Stimulated activated CD4-positive, alpha-beta T cell treated with anti-CD3 and anti-CD28 coated beads, Interleukin-15, amount 100 ng/mL, for 1 hour (primary cell): ENCODE results near the gene ZNF501.

Experiments
- DNase-seq, 2 donors: peaks; one replicate each; pipeline ENCODE4 v3.0.0-alpha.2; 2020; ENCODE audit warnings: low read depth in 1 of 2, low spot score in 1 of 2

ZNF501 gene

GRCh38 chr3:44729384-44729910, at the start of gene ZNF501:
Gene ZNF501 (plus strand): TSS chr3:44729635. CDS start chr3:44734422, 4,787 bp downstream.
- DNase-seq = peak; percentile 58 to 83

DNA sequence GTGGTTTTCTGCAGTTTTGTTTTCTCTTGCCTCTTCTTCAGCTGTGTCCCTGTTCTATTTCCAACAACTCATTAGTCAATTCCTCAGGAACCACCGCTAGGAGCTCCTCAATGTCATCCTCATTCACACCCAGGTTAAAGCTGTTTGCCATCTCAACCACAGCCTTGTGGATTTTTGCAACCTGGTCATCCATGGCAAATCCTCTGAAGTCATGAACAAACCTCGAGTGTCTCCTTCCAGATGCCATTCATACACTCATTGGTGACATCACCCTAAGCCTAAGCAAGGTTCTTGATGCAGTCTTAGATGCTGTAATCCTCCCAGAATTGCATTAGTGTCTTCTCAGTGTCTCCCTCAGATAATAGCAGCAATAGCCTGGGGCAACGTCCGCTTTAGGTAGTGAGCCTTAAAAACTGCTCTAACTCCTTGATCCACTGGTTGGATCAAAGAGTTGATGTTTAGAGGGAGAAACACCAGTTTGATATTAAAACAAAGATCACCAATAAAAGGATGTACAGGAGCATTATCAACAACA, 48.4 kb upstream of the ZNF501 start:
- DNase-seq = no peak

DNA sequence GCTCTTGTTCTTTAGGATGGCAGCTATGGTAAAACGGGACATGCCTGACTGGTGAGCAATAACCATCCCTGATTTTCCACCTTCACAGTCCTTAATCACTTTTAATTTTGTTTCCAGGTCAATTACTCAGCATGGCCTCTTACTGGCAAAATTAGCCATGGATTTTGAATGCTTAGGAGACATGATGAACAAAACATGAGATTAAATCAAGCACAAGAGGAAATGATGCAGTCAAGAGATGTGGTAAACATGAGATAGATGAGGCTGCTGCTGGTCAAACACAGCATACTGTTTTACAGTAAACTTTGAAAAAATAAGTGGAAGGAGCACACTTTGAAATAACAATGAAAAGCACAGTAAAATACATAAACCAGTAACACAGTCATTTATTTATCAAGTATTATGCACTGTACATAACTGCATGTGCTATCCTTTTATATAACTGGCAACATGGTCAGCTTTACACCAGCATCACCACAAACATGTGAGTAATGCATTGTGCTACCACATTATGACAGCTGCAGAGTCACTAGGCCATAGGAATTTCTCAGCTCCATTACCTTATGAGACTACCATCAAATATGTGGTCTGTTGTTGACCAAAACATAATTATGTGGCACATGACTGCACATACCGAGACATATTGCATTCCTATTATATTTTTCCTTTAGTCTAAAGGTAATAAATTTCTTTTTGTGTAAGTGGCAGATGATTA, 47.1 kb upstream of the ZNF501 start:
- no peak for DNase-seq

- peak in 1 of 2 donors; percentile 40 for DNase-seq
These were observed 44.2 kb upstream of the ZNF501 start for GRCh38 chr3:44685128-44685800.

GRCh38 chr3:44687898-44688297, 41.5 kb upstream of the ZNF501 start:
- DNase-seq = no peak

GRCh38 chr3:44712455-44713075, 16.9 kb upstream of the ZNF501 start, which contains the start of gene ZNF502:
Gene ZNF502 (plus strand): TSS chr3:44712660. CDS start chr3:44720262, 7,602 bp downstream.
- DNase-seq = peak in 1 of 2 donors; percentile 52

GRCh38 chr3:44721231-44722102, 8.0 kb upstream of the ZNF501 start:
- no peak for DNase-seq

- DNase-seq = no peak
These were observed 7.4 kb upstream of the ZNF501 start for GRCh38 chr3:44722103-44722401.

DNA sequence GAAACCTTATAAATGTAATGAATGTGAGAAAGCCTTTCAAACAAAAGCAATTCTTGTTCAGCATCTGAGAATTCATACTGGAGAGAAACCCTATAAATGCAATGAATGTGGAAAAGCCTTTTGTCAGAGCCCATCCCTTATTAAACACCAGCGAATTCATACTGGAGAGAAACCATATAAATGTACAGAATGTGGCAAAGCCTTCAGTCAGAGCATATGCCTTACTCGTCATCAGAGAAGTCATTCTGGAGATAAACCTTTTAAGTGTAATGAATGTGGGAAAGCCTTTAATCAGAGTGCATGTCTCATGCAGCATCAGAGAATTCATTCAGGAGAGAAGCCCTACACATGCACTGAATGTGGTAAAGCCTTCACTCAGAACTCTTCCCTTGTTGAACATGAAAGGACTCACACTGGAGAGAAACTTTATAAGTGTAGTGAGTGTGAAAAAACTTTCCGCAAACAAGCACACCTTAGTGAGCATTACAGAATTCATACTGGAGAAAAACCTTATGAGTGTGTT, 5.3 kb downstream of the ZNF501 start:
- no peak for DNase-seq

DNA sequence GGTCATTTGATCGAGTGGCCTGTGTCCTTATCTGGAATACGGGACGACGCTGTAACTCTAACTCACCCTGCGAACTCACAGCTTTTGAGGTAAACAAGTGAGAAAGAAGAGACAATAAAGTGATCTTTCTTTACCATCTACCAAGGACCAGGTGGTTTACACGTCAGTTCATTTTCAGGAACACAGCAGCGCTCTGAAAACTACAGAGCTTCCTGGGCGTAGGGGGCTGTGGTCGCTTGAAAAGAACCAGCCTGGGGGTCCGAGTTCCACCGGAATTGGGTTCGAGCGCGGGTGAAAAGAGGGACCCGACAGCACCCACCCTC, 31.6 kb downstream of the ZNF501 start:
- DNase-seq = no peak

- peak; percentile 93 to 98 for DNase-seq
These were observed 32.2 kb downstream of the ZNF501 start, which contains the start of the genes KIAA1143 and KIF15 for GRCh38 chr3:44761424-44762169. Gene KIAA1143 (minus strand): TSS chr3:44761619. CDS start chr3:44761602, 17 bp downstream. Gene KIF15 (plus strand): TSS chr3:44761794. CDS start chr3:44761866, 72 bp downstream.

DNA sequence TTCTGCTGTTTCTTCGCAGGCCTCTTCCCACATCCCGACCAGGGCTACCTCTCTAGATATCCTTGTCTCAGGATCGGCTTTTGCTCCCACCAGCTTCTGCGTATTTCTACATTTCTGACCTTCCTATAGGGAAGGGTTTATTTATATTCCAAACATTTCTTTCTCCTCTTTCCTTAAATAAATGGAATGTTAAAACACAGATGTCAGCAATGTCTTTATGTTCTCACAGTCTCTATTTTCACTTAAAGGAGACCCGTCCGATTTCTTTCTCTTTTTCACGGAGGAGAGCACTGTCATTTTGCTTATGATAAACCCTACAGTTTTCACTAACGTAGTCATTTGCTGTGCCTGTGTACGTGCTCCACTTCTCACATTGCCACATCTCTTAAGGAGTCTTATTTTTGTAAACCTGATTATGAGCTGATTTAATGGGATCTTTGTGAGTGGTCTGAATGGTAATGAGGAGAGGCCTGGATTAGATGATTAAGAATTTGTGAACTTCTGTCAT, 32.8 kb downstream of the ZNF501 start:
- DNase-seq = no peak

DNA sequence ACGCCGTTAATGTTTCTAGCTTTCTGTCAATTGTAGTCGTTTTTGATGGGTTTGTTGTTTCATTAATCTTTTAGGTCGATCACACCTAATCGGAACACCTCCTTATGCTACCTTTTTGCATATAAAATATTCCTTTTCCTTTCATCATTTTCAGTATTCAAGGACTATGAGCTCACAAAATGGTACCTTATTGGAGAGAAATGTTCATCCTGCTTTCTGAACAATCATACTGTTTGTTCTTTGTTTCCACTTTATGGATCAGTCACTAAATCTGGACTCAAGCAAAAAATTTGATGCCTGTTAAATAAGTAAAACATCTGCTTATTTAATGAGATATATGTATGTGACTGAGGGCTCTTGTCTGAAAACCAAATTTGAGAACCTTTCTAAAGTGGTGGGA, 33.3 kb downstream of the ZNF501 start:
- DNase-seq = no peak

DNA sequence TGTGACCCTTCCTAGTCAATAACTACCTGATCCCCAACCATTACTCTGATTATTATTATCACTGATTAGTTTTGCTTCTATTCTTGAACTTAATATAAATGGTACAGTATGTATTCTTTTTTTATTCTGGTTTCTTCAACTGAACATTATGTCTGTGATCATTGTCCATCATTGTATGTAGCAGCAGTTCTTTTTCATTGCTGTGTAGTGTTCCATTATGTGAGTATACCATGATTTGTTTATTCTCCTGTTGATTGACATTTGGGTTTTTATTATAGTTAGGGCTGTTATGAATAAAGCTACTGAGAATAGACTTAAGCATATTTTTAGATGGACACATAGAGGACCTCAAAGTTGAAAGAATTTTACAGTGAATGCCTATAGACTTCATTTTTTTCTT, 34.8 kb downstream of the ZNF501 start:
- DNase-seq = no peak

DNA sequence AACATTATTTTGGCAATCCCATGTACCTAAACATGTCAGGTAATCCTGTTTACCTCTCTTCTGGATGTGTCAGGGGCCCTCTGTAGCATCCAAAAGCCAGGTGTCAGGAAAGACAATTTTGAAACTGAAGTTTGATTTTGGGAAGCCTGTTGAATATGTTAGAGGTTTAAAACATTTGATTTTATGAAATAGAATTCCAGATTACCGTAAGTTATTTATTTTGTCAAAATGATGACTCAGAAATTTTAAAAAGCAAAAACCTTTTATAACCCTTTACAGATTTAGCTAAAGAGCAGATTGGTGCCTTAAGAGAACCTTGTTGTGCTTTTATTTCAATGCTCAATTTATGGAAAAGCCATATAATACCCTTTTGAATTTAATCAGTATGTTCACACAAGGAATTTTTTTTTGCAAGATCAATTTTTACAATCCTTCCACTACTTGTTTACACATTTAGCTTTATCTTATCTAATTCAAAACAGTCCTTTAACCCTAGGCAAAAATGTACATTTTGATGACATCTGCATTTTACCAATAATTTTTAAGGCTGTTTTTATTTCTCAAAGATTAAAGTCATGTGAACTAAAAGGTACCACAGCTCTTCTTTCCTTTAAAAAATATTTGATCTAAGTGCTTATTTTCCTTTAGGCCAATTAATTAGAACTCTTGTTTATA, 42.1 kb downstream of the ZNF501 start:
- no peak for DNase-seq

- no peak for DNase-seq
These were observed 42.6 kb downstream of the ZNF501 start for GRCh38 chr3:44772099-44772442.

- DNase-seq = no peak
These were observed 53.5 kb downstream of the ZNF501 start for GRCh38 chr3:44782891-44783290.
